Endothelial cell of umbilical vein (primary cell): Measurements from ENCODE around the gene ITPKB. TPM values are rescaled to one million over a fixed set of nuclear protein-coding genes. Genes with fewer than 3 reads are reported as not detected.

Experiments
- BruUV-seq: library from RNA; stranded (reverse); fragments of 400-500 nt; replicated peaks from 2 replicates; lab custom pipeline; 2021; lab: Mats Ljungman, UMichigan
- CTCF ChIA-PET: fragments of 300-600, 350-600 bp; sonication (Branson Sonifier 250); formaldehyde crosslinking; loops from one replicate; lab custom pipeline; 2021; ENCODE audit warnings: antibody characterized with exemption, inconsistent platforms; lab: Charles Lee
- POLR2A ChIA-PET: fragments of 300-600, 350-600 bp; sonication (Branson Sonifier 250); formaldehyde crosslinking; loops from one replicate; lab custom pipeline; 2021; ENCODE audit warnings: antibody characterized with exemption, inconsistent platforms; lab: Charles Lee
- DNase-seq: peaks from one replicate; pipeline ENCODE4 v3.0.0-alpha.2; 2011; ENCODE audit warnings: low read depth, low spot score
- FAIRE-seq: peaks from 2 replicates; lab custom pipeline; 2011; peaks lifted over from hg19 to GRCh38; lab: Jason Lieb, UNC
- H2AFZ ChIP-seq: 2 replicates; pipeline ENCODE4 v1.6.0; 2012; ENCODE audit warnings: low read depth, low read length, control low read depth, inconsistent platforms
- H3K27ac ChIP-seq: 2 replicates; pipeline ENCODE4 v1.5.1; 2011; ENCODE audit warnings: low read depth, mild to moderate bottlenecking, control low read depth, low read length, moderate library complexity; ENCODE audit not compliant: insufficient read depth
- H3K27me3 ChIP-seq, 2 experiments: 2 replicates each; pipeline versions ENCODE4 v1.6.0 to v1.6.1; 2011; ENCODE audit warnings: low read length in 2 of 2, mixed read lengths in 1 of 2; ENCODE audit not compliant: control insufficient read depth in 2 of 2, insufficient read depth in 2 of 2
- H3K36me3 ChIP-seq, 2 experiments: 2 replicates in 1 of 2; 3 replicates in 1 of 2; pipeline ENCODE4 v1.5.1; 2011; ENCODE audit warnings: low read length in 2 of 2, mild to moderate bottlenecking in 1 of 2, moderate library complexity in 1 of 2; ENCODE audit not compliant: control insufficient read depth in 2 of 2, insufficient read depth in 2 of 2; ENCODE audit errors: extremely low read depth in 1 of 2
- H3K4me1 ChIP-seq: 3 replicates; pipeline ENCODE4 v1.5.1; 2011; ENCODE audit warnings: mild to moderate bottlenecking, low read length; ENCODE audit not compliant: control insufficient read depth, insufficient read depth; ENCODE audit errors: extremely low read depth
- H3K4me2 ChIP-seq: 2 replicates; pipeline ENCODE4 v1.6.1; 2011; ENCODE audit warnings: low read length, control low read depth, mixed read lengths; ENCODE audit not compliant: insufficient read depth
- H3K4me3 ChIP-seq, 3 experiments: fragments of 200-600 bp in 1 of 3; sonication (generic), shearing (Covaris generic) in 1 of 3; replicated peaks in 1 of 3; 2 replicates each; pipeline ENCODE4 v1.5.1; 2011 to 2016; ENCODE audit warnings: control low read depth in 3 of 3, low read length in 3 of 3, mild to moderate bottlenecking in 2 of 3, inconsistent platforms in 1 of 3, low read depth in 1 of 3, moderate library complexity in 1 of 3; ENCODE audit not compliant: insufficient read depth in 1 of 3
- H3K79me2 ChIP-seq: 2 replicates; pipeline ENCODE4 v1.6.0; 2012; ENCODE audit warnings: low read length, inconsistent platforms; ENCODE audit not compliant: control insufficient read depth, insufficient read depth
- H3K9ac ChIP-seq: replicated peaks from 2 replicates; pipeline ENCODE3; 2011; ENCODE audit warnings: low read length, control low read depth; ENCODE audit not compliant: insufficient read depth; ENCODE audit errors: extremely low read depth
- H3K9me1 ChIP-seq: replicated peaks from 3 replicates; pipeline ENCODE4 v1.6.0; 2011; ENCODE audit warnings: mild to moderate bottlenecking, low read length; ENCODE audit not compliant: control insufficient read depth, insufficient read depth; ENCODE audit errors: extremely low read depth
- H3K9me3 ChIP-seq: replicated peaks from 2 replicates; pipeline ENCODE4 v1.5.1; 2012; ENCODE audit warnings: low read length, inconsistent platforms; ENCODE audit not compliant: control insufficient read depth, insufficient read depth
- H4K20me1 ChIP-seq: replicated peaks from 2 replicates; pipeline ENCODE3; 2011; ENCODE audit warnings: mild to moderate bottlenecking, low read length; ENCODE audit not compliant: control insufficient read depth, insufficient read depth; ENCODE audit errors: extremely low read depth
- CTCF ChIP-seq, 2 donors: IDR thresholded peaks; 1 replicate in 1 of 2; 2 replicates in 1 of 2; pipeline ENCODE4 v1.5.1; 2011; ENCODE audit warnings: low read length in 2 of 2, mild to moderate bottlenecking in 2 of 2, moderate library complexity in 2 of 2, control low read depth in 1 of 2, inconsistent platforms in 1 of 2, low read depth in 1 of 2; ENCODE audit not compliant: insufficient read depth in 1 of 2; ENCODE audit errors: extremely low read depth in 1 of 2
- EZH2 ChIP-seq: IDR thresholded peaks from 2 replicates; pipeline ENCODE4 v1.6.1; 2012; ENCODE audit warnings: borderline replicate concordance, low read depth, mild to moderate bottlenecking, moderate library complexity, low read length, inconsistent platforms; ENCODE audit not compliant: severe bottlenecking
- FOS ChIP-seq: IDR thresholded peaks from 2 replicates; pipeline ENCODE4 v1.6.1; 2011; ENCODE audit warnings: mild to moderate bottlenecking, low read length, moderate library complexity, borderline replicate concordance; ENCODE audit not compliant: insufficient read depth
- GATA2 ChIP-seq: IDR thresholded peaks from 2 replicates; pipeline ENCODE4 v1.7.0; 2011; ENCODE audit warnings: low read depth, mild to moderate bottlenecking, moderate library complexity, mixed read lengths, low read length; ENCODE audit not compliant: insufficient read length, insufficient read depth
- JUN ChIP-seq: IDR thresholded peaks from 2 replicates; pipeline ENCODE4 v1.6.1; 2011; ENCODE audit warnings: borderline replicate concordance, low read depth; ENCODE audit not compliant: insufficient read length, insufficient read depth
- MAX ChIP-seq: IDR thresholded peaks from 2 replicates; pipeline ENCODE4 v1.6.1; 2011; ENCODE audit not compliant: insufficient read depth, insufficient read length
- MYC ChIP-seq: IDR thresholded peaks from one replicate; pipeline ENCODE4 v1.6.1; 2011; ENCODE audit warnings: mild to moderate bottlenecking, low read depth, low read length
- POLR2A ChIP-seq: IDR thresholded peaks from 2 replicates; pipeline ENCODE4 v1.6.1; 2012; ENCODE audit warnings: low read depth, mild to moderate bottlenecking, control low read depth, low read length
- POLR2AphosphoS5 ChIP-seq: IDR thresholded peaks from 2 replicates; pipeline ENCODE4 v1.6.1; 2012; ENCODE audit warnings: low read depth, mild to moderate bottlenecking, control low read depth, low read length, moderate library complexity; ENCODE audit not compliant: insufficient read depth
- dilution Hi-C: fragments of 300-500 bp; cut with MboI; formaldehyde crosslinking; loops from one replicate; pipeline ENCODE4 v1.15.0; 2019; ENCODE audit warnings: low sequenced_read_pairs; ENCODE audit not compliant: extremely low pct_ligation_motif_present
- intact Hi-C: fragments of 100-400 bp; cut with micrococcal nuclease; formaldehyde crosslinking; loops from one replicate; pipeline ENCODE4 v1.10.0; 2022
- polyA plus RNA-seq, 4 experiments: library from polyadenylated mRNA; depleted of rRNA in 3 of 4; stranded (reverse) in 3 of 4; unstranded in 1 of 4; fragments of >200 nt; gene quantifications; 2 replicates each; pipeline versions ENCODE4 v1.2.1 to v1.2.3, GENCODE V29; 2011 to 2012; ENCODE audit warnings: missing spikeins in 1 of 4
- total RNA-seq: library from RNA; stranded (reverse); gene quantifications from 2 replicates; pipeline ENCODE4 v1.2.3, GENCODE V29; 2021

ITPKB gene
- total and polyA plus RNA-seq, 2 donors (not counting 3 experiments of a cell fraction or from before 2014, with no cell fraction given): 7.7 to 34.8 TPM

GRCh38 chr1:226636847-226637096 is 102.3 kb downstream of the ITPKB start:
- intact Hi-C loops (no loop called here), dilution Hi-C loops (no loop called here)
- BruUV-seq: no TSS peak
- no peaks in the 10 kb centered on the region for H3K79me2 ChIP-seq
- ChIA-PET POLR2A (interaction anchor here (0.6 kb wide), 1 partner anchor 13 kb away, joined by 3 read pairs; no protein-coding TSS in a partner anchor), CTCF (interaction anchor here (1.5 to 8.8 kb wide), 3 partner anchors 10 to 191 kb away, joined by 3 to 85 read pairs (median 12); no protein-coding TSS in a partner anchor)
- no peak overlapping the region for H3K9ac ChIP-seq
- no peak for FAIRE-seq
- no peaks in the 10 kb centered on the region for H3K27me3 ChIP-seq
- DNase-seq: no peak
- no peak overlapping the region for H3K4me2 ChIP-seq
- H3K27ac ChIP-seq: no peak overlapping the region
- no peaks in the 10 kb centered on the region for H4K20me1 ChIP-seq
- no peak overlapping the region for H2AFZ ChIP-seq
- peaks cover 0 to 17% of the 10 kb centered on the region in 2 experiments for H3K36me3 ChIP-seq
- no peak overlapping the region for H3K4me3 ChIP-seq
- no peaks in the 10 kb centered on the region for H3K9me1 ChIP-seq
- TF ChIP-seq POLR2A: no peak
- no peak for TF ChIP-seq JUN
- TF ChIP-seq POLR2AphosphoS5: no peak
- no peak for TF ChIP-seq MYC
- no peak for TF ChIP-seq GATA2
- TF ChIP-seq EZH2: no peak
- H3K9me3 ChIP-seq: no peaks in the 10 kb centered on the region
- H3K4me1 ChIP-seq: no peaks in the 10 kb centered on the region

DNA sequence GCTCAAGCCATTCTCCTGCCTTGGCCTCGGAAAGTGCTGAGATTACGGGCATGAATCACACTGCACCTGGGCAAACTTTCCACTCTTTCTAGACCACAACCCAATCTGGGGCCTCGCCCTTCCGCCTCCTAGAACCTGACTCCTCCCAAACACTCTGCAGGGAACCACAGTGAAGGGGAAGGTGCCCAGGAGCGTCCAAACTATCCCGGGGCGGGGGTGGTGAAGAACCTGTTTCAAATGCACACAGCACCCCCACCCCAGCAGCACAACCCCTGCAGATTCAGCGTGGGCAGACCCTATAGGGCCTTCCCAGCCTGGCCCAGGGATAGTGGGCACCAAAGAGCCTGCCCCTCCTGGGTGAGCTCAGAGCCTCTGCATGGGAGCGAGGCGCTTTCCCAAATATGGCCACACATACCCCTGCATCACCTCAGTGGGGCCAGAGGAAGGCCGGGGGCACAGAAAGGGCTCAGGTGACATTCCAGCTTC is 103.6 kb downstream of the ITPKB start:
- no peaks in the 10 kb centered on the region for H3K9me3 ChIP-seq
- H4K20me1 ChIP-seq: no peaks in the 10 kb centered on the region
- H3K79me2 ChIP-seq: no peaks in the 10 kb centered on the region
- CTCF ChIA-PET: interaction anchor here (0.9 to 8.8 kb wide), 7 partner anchors 9 to 204 kb away, joined by 3 to 85 read pairs (median 4); partner anchors contain the start of gene ITPKB
- DNase-seq: no peak
- H3K4me2 ChIP-seq: no peak overlapping the region
- H3K4me3 ChIP-seq: no peak overlapping the region
- dilution Hi-C loops: no loop called here
- no peaks in the 10 kb centered on the region for H3K27me3 ChIP-seq
- no TSS peak for BruUV-seq
- POLR2A ChIA-PET: no interaction called here
- no peak overlapping the region for H2AFZ ChIP-seq
- FAIRE-seq: no peak
- no peaks in the 10 kb centered on the region for H3K4me1 ChIP-seq
- no peak overlapping the region for H3K27ac ChIP-seq
- intact Hi-C loops: loop anchor here (2.0 kb wide), 1 partner anchor 185 kb away; no protein-coding TSS in a partner anchor
- peaks cover 0 to 15% of the 10 kb centered on the region in 2 experiments for H3K36me3 ChIP-seq
- no peaks in the 10 kb centered on the region for H3K9me1 ChIP-seq
- H3K9ac ChIP-seq: no peak overlapping the region
- TF ChIP-seq MAX: no peak
- TF ChIP-seq CTCF (IDR thresholded peaks at IDR 0.05; ENCODE audit: extremely low read depth in 1 of 2, insufficient read depth in 1 of 2, low read depth in 1 of 2, low read length in 2 of 2): no peak
- no peak for TF ChIP-seq MYC
- TF ChIP-seq GATA2: no peak
- no peak for TF ChIP-seq POLR2AphosphoS5
- TF ChIP-seq FOS: no peak
- TF ChIP-seq POLR2A: no peak
- no peak for TF ChIP-seq JUN
- no peak for TF ChIP-seq EZH2
